Astrocyte (in vitro differentiated cells and primary cell): ENCODE data around the gene EFCAB6.

ENCODE experiments used
- CTCF ChIP-seq: IDR thresholded peaks from 2 replicates; pipeline ENCODE4 v1.5.1; 2011; ENCODE audit warnings: low read depth, mild to moderate bottlenecking, inconsistent platforms, low read length, moderate library complexity; ENCODE audit not compliant: insufficient read depth
- EZH2 ChIP-seq: IDR thresholded peaks from 2 replicates; pipeline ENCODE4 v1.6.1; 2012; ENCODE audit warnings: mild to moderate bottlenecking, low read length, inconsistent platforms; ENCODE audit not compliant: insufficient read depth

GRCh38 chr22:43554259-43554636 lies 257.9 kb downstream of the EFCAB6 start:
- TF ChIP-seq CTCF = no peak
- no peak for TF ChIP-seq EZH2
